SIG-M5 treated with dmso at 0.1 percent for 504 hours (cell line): ENCODE measurements around the gene EFNB2.

Experiments used
- DNase-seq: peaks from one replicate; lab custom pipeline; 2025; ENCODE audit not compliant: unreplicated experiment; lab: John Stamatoyannopoulos, UW

The EFNB2 gene, protein sequence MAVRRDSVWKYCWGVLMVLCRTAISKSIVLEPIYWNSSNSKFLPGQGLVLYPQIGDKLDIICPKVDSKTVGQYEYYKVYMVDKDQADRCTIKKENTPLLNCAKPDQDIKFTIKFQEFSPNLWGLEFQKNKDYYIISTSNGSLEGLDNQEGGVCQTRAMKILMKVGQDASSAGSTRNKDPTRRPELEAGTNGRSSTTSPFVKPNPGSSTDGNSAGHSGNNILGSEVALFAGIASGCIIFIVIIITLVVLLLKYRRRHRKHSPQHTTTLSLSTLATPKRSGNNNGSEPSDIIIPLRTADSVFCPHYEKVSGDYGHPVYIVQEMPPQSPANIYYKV

DNA sequence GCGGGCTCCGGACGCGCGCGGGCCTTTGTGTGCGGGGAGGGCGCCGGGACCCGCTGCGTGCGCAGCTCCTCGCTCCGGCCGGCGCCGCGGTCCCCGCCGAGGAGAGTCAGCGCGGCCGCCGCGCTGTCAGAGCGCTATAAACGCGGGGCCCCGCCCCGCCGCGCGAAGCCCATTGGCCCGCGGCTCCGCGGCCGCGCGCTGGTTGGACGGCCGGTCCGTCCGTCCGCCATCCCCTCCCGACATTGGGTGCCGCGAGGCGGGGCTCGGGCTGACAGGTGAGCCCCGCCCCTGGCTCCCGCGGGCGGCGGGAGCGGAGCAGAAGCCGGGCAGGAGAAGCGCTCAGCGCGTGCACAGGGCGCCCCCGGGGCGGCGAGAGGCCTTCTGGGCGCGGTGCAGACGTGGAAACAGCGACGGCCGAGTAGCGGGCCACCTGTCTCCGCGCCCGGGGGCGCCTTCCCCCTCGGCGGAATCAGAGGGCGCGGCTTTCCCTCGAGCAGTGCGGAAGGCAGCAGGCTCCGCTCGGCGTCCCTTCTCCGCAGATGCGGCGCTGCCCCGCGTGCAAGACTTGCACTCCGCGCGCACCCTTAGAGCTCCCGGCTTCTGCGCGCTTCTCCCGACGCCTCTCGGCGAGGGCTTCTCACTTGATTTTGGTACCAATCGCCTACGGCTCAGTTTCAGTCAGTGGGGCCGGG, at the start of gene EFNB2:
EFNB2 (minus strand) TSS at position 111 of the 692 bp plus-strand sequence. CDS start 698 bp downstream, outside the sequence.
- DNase-seq, result peak; percentile 82

DNA sequence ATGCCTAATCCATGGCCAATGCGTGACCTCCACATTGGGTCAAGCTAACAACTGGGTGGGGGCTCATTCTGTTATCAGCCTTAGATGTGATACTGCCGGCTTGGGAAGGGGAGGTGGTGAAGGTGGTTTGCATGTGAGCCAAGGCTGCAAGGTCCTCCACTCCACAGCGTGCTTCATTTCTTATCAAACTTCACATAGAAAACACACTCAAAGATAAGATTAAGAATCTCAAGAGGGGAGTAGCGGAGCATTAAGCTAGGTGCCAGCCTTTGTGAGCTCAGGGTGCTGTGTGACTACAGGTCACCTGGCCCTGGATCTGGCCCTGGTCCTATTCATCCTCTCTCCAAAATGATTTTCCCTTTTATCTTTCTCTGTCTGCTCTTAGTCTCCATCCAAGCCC, 45.8 kb upstream of the EFNB2 start:
- no peak for DNase-seq

- DNase-seq, result no peak
Observed at GRCh38 chr13:106575896-106576295, 40.4 kb upstream of the EFNB2 start.

GRCh38 chr13:106573868-106574267, 38.4 kb upstream of the EFNB2 start:
- no peak for DNase-seq

DNA sequence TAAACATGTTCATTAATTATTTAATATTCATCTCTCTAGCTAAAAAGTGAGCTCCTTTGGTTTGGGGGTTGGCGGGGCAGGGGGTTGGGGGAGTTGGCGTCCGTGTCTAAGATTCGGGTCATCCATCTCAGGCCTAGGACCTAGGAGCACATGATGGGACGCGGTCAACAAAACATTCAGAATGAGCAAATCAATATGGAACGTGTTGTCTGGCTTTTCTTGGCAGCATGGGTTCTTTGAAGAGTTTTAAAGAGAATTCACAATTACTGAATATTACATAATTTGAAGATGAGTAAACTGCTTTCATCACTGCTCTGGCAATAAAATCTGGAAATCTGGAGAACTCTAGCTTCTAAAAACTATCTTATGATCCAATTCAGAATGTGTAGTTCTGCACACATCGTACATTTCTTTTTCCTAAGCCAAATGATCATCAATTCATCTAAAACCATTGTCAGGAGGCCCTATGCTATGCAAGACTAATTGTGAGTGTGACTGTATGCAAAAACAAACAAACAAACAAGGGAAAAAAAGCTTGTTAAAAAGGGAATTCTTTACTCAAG, 37.9 kb upstream of the EFNB2 start:
- DNase-seq, result no peak

- DNase-seq, result no peak
Observed at GRCh38 chr13:106570299-106570852, 34.9 kb upstream of the EFNB2 start.

DNA sequence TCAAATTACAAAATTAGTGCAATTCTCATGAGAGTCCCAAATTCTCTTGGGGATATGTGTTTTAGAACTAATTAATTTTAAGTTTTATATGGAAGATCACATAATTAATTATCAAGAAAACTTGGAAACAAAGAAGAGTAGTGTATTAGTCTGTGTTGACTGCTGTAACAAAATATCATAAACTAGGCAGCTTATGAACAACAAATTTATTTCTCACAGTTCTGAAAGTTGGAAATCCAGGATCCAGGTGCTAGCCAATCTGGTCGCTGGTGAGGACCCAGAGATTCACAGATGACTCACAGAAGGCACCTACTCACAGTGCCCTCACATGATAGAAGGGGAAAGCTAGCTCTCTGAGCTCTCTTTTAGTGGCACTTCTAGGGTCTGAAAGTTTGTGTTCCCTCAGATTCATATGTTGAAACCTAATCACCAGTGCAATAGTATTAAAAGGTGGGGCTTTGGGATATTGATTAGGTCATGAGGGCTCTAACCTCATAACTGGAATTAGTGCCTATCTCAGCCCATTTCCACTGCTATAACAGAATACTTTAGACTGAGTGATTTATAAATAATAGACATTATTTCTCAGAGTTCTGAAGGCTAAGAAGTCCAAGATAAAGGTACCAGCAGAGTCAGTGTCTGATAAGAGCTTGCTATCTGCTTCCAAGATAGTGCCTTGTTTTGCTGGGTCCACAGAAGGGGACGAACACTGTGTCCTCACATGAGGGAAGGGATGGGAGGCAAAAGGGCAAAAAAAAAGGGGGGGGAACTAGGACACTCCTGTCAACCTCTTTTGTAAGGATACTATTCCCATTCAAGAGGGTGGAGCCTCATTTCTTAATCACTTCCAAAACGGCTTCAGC, 34.0 kb upstream of the EFNB2 start:
- no peak for DNase-seq

DNA sequence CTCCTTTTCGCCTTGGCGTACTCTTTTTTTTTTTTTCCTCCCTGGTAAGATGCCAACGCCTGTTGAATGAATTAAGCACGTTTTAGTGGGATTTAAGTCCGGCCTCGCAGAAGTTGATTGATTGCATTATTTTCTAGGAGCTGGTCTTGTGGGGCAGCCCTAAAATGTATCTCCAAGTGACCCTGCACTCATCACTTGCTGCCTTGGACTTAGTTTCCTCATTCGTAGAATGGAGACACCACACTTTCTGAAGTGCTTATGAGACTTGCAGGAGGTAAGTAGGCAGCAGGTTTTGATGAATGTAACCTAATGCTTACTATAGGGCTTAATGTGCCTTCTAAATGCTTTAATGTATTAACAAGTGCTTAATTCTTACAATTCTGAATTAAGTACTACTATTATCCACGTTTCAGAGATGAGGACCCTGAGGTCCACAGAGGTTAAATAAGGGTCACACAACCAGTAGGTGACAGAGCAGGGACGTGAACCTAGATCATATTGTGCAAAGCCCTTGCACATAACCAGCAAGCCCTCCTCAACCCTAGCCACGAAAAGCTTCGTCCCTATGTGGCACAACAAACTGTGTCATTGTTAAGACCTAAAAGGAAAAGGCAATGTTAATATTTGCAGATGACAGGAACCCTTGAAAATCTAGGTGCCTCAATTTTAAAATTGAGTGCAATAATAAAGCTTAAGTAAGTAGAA, 33.0 kb upstream of the EFNB2 start:
- DNase-seq, result peak; percentile 77

DNA sequence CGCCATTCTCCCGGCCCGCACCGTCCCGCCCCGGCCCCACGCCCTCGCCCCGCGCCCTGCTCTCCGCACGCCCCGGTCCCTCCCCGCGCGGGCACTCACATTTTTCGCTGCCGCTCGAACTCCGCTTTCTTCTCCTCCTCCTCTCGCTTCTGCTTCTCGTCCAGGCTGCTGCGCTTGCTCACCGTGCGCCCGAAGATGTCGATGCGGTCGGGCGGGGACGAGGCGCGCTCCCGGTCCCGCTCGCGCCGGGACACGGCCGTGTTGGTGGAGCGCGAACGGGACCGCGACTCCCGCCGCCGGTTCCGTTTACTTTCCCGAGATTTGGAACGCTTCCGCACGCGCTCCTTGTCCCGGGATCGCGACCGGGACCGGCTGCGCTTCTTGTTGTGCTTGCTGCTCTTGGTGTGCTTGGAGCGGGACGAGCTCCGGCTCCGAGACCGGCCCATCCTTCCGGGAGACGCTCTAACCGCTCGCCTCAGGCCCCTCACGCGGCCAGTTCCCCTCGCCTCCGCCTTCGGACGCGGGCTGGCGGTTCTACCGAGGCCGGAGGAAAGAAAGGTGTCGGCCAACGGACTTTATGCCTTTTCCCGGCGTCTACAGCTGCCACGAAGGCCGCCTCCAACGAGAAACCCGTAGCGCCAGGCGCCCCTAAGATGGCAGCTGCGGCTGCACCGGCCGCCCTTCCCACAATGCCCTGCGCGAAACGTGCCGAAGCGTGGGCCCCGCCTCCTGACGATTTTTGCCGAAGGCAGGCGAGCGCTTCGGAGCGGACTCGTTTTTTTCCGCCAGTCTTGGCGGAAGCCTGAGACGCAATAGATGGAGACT, 32.2 kb upstream of the EFNB2 start, which contains the start of gene ARGLU1:
ARGLU1 (minus strand) TSS at position 664 of the 825 bp plus-strand sequence; CDS start at position 446, 218 bp downstream.
- peak; percentile 93 for DNase-seq

DNA sequence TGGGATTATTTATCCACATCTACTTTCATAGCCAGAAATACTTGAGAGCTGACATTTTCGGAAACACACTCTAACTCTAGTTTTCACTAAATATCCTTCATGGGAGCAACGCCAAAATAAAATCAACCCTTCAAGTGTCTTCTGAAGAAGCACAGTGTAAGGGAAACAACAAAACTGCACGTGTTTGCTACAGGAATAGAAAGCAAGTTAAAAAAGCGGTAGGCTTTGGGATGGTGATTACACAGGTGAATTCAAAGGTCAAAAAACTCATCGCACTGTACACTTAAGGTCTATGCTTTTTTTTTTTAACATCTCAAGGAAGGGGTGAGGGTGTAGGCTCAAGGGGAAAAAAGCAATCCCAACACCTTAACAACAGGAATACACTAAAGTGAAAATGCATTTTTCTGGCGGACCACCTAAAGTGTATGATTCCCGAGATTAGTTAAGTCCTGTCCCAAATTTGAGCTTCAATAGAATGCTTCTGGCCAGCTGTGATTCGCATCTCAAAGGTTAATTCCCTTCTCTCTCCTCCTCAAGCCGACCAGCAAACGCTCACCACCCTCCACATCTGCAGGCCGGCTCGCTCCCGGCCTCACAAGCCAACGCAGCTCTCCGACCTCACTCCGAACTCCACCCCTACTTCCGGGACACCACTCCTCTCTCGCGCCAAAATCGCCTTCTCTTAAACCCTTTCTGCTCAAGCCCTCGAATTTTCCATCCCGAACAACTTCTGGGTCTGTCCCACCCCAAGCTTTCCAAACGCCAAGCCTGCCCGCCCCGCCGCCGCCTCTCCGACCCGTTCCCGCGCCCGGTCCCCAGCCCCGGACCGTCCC, 31.4 kb upstream of the EFNB2 start:
- DNase-seq, result peak; percentile 72

DNA sequence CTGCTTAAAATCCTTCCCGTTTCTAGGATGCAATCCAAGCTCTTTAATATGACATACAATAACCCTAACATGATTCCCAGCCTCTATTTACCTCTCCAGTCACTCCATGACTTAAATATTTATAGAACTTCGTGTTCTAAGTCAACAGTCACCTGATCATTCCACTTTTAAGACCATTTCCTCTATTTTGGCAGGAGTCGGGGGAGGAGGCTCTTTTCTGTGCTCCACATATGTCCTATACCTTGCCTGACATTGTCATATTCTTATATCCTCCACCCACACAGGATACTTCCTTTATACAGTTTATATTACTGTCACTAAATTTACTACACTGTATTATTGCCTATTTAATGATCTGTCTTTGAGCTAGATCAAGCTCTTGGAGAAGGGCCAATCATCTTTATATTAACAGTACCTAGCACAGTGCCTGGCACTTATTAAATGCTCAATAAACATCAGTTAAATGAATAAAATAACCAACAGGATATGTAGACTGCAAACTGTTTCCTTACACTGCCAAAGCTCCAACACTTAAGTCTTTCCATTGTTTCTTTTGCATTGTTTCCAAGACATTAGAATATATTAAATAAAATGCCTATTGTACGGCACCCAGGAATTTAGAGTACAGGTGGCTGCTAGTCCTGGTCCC, 29.8 kb upstream of the EFNB2 start:
- peak; percentile 62 for DNase-seq

GRCh38 chr13:106562301-106562700, 26.8 kb upstream of the EFNB2 start:
- DNase-seq, result no peak

DNA sequence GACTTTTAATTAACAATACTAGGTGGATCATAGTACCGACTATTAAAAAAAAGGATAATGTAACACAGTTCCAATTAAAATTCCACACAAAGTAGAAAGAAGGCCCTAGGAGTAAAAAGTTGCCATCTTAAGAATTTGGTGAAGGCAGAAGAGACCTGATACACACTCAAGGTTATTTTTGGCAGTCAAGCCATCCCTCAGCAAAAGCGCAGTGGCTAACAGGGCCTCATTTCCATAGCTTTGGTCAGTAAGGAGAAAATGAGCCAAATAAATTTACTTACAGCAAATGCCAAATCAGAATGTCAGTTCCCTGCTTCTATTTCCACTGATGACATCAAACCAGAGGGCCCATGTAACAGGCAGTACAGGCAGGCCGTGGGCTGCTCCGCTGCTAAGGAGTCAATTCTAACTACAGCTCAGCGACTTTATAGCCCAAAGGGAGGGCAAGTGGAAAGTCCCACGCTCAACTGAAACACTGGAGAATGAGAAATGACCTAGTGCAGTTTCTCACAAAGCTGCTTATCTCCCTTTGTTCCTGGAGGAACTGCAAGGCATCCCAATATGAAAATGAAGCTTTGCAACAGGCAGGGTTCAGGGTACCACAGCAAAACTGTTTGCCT, 26.2 kb upstream of the EFNB2 start:
- no peak for DNase-seq

GRCh38 chr13:106560821-106561220, 25.4 kb upstream of the EFNB2 start:
- DNase-seq, result no peak

DNA sequence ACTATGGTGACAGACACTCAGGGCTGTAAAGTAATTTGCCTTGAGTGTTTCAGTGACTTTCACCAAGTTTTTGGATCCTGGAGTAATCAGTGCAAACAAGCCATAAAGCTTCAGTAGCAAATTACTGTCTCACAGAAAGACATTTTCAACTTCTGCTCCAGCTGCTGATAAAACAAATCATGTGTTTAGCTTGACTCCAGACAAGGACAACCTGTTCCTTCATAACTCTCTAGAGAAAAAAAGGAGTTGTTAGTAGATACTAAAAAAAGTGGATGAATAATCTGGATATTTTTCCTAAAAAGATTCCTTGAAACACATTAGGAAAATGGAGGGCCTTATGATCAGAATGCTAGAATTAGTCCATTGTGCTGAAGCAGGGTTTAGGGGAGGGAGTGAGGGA, 23.1 kb upstream of the EFNB2 start:
- DNase-seq, result no peak

GRCh38 chr13:106555631-106556328, 20.3 kb upstream of the EFNB2 start:
- no peak for DNase-seq

DNA sequence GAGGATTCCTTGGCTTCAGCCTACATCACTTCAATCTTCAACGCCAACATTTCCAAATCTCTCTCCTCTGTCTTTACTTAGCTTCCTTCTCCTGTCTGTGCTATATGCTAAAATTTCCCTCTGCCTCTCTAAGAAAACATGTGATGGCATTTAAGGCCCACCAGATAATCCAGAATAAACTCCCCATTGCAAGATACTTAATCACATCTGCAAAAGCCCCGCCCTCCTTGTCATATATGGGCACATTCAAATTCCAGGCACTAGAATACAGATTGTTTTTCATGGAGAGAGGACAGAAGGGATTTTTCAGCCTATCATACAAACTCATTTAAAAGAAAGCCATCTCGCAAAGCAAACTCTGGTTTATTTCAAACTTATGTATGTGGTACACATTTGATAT, 16.3 kb upstream of the EFNB2 start:
- no peak for DNase-seq
